Neural cell (in vitro differentiated cells): ENCODE results near the gene ITGB5.

ENCODE experiments used
- EP300 ChIP-seq: fragments of 450-650 bp; conservative IDR thresholded peaks from 2 replicates; pipeline ENCODE4 v1.6.1; 2014; ENCODE audit warnings: antibody characterized with exemption, mild to moderate bottlenecking, moderate library complexity; ENCODE audit not compliant: poor library complexity, severe bottlenecking
- EZH2 ChIP-seq: fragments of 200-600, 300-800 bp; shearing (Covaris generic), sonication (generic); IDR thresholded peaks from 2 replicates; pipeline ENCODE4 v1.6.1; 2014; ENCODE audit warnings: antibody characterized with exemption, low read length, borderline replicate concordance, mild to moderate bottlenecking; ENCODE audit not compliant: insufficient read depth, poor library complexity, severe bottlenecking
- POLR2AphosphoS5 ChIP-seq: IDR thresholded peaks from 2 replicates; pipeline ENCODE4 v1.6.1; 2012
- RAD21 ChIP-seq: fragments of 450-650 bp; conservative IDR thresholded peaks from 2 replicates; pipeline ENCODE4 v1.6.1; 2014; ENCODE audit warnings: antibody characterized with exemption, mild to moderate bottlenecking, moderate library complexity
- SMC3 ChIP-seq: fragments of 450-650 bp; conservative IDR thresholded peaks from 2 replicates; pipeline ENCODE4 v1.6.1; 2014; ENCODE audit warnings: antibody characterized with exemption, mild to moderate bottlenecking, moderate library complexity; ENCODE audit not compliant: poor library complexity
- TAF1 ChIP-seq: IDR thresholded peaks from 2 replicates; pipeline ENCODE4 v1.6.1; 2012; ENCODE audit warnings: low read depth
- TF ChIP-seq, protein P1 (sequence below): fragments of 450-650 bp; IDR thresholded peaks from 2 replicates; pipeline ENCODE4 v1.5.1; 2014; ENCODE audit warnings: antibody characterized with exemption, mild to moderate bottlenecking, moderate library complexity; ENCODE audit not compliant: poor library complexity, severe bottlenecking
- TF ChIP-seq, protein P2 (sequence below): IDR thresholded peaks from 2 replicates; pipeline ENCODE4 v1.6.1; 2012; ENCODE audit warnings: borderline replicate concordance

DNA sequence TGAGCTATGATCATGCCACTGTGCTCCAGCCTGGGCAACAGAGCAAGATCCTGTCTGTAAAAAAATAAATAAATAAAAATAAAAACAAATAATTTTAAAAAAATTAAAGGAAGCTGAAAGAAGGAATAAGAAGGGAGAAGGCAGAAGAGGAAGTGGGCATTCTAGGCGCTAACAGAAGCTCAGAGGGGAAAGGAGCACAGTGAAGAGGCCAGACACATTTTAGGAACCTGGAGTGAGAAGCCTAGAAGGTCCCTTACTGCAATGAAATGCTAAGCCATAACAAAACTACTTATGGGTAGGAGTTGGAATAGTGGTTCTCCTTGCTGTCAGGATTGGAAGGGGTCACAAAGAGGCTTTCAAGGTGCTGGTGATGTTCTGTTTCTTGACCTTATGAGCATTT, 64.0 kb downstream of the ITGB5 start:
- TF ChIP-seq RAD21 (no peak), EZH2 (no peak), POLR2AphosphoS5 (no peak), EP300 (no peak), SMC3 (no peak), TAF1 (no peak)
- TF ChIP-seq, protein P1, sequence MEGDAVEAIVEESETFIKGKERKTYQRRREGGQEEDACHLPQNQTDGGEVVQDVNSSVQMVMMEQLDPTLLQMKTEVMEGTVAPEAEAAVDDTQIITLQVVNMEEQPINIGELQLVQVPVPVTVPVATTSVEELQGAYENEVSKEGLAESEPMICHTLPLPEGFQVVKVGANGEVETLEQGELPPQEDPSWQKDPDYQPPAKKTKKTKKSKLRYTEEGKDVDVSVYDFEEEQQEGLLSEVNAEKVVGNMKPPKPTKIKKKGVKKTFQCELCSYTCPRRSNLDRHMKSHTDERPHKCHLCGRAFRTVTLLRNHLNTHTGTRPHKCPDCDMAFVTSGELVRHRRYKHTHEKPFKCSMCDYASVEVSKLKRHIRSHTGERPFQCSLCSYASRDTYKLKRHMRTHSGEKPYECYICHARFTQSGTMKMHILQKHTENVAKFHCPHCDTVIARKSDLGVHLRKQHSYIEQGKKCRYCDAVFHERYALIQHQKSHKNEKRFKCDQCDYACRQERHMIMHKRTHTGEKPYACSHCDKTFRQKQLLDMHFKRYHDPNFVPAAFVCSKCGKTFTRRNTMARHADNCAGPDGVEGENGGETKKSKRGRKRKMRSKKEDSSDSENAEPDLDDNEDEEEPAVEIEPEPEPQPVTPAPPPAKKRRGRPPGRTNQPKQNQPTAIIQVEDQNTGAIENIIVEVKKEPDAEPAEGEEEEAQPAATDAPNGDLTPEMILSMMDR: no peak
- TF ChIP-seq, protein P2, sequence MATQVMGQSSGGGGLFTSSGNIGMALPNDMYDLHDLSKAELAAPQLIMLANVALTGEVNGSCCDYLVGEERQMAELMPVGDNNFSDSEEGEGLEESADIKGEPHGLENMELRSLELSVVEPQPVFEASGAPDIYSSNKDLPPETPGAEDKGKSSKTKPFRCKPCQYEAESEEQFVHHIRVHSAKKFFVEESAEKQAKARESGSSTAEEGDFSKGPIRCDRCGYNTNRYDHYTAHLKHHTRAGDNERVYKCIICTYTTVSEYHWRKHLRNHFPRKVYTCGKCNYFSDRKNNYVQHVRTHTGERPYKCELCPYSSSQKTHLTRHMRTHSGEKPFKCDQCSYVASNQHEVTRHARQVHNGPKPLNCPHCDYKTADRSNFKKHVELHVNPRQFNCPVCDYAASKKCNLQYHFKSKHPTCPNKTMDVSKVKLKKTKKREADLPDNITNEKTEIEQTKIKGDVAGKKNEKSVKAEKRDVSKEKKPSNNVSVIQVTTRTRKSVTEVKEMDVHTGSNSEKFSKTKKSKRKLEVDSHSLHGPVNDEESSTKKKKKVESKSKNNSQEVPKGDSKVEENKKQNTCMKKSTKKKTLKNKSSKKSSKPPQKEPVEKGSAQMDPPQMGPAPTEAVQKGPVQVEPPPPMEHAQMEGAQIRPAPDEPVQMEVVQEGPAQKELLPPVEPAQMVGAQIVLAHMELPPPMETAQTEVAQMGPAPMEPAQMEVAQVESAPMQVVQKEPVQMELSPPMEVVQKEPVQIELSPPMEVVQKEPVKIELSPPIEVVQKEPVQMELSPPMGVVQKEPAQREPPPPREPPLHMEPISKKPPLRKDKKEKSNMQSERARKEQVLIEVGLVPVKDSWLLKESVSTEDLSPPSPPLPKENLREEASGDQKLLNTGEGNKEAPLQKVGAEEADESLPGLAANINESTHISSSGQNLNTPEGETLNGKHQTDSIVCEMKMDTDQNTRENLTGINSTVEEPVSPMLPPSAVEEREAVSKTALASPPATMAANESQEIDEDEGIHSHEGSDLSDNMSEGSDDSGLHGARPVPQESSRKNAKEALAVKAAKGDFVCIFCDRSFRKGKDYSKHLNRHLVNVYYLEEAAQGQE: no peak
